G401 (cell line): ENCODE measurements around the gene SH2D3C. TPM values are rescaled to one million over a fixed set of nuclear protein-coding genes. Genes with fewer than 3 reads are reported as not detected.

Experiments
- DNase-seq: peaks from one replicate; pipeline ENCODE4 v3.0.0-alpha.2; 2015; ENCODE audit warnings: low spot score
- in situ Hi-C: cut with HindIII; loops from 2 replicates; pipeline ENCODE4 v1.10.0; 2016; ENCODE audit warnings: low sequenced_read_pairs, mixed read lengths
- total RNA-seq: library from RNA; depleted of rRNA; stranded (reverse); fragments of >200 nt; shearing (Covaris generic); gene quantifications from 2 replicates; pipeline ENCODE4 v1.2.3, GENCODE V29; 2014

The SH2D3C gene
- total RNA-seq, 1 experiment from 2014 or later: 6.5 TPM

DNA sequence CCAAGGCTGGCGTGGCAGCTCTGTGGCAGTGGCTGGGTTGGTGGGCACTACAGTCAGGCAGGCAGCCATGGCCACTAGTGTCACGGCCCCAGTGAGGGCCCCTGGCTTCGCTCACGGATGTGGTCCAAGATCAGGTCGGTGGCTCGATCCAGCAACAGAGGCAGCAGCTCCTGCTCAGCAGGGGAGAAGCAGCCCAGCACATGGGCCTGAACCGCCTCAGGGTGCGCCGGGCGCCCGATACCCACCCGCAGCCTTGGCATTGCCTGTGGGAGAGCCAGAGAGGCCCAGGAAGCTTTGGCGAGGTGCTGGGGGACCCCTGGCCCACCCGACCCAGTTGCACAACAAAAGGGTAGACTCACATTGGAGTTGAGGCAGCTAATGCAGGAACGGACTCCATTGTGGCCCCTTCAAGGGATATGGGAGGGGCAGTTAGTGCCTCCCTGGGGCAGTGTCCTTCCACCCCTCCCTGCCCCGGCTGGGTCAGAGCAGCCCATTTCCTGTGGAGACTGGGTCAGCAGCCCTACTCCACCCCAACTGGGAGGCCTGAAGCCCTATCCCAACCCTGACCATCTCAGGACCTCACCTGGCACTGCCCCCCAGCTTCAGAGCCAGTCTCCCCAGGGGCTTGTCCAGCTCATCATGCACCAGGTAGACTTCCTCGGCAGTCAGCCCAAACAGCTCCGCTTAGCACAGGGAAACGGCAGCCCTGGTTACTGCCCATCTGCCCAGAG is 64.3 kb downstream of the SH2D3C start:
- in situ Hi-C loops: no loop called here
- no peak for DNase-seq

DNA sequence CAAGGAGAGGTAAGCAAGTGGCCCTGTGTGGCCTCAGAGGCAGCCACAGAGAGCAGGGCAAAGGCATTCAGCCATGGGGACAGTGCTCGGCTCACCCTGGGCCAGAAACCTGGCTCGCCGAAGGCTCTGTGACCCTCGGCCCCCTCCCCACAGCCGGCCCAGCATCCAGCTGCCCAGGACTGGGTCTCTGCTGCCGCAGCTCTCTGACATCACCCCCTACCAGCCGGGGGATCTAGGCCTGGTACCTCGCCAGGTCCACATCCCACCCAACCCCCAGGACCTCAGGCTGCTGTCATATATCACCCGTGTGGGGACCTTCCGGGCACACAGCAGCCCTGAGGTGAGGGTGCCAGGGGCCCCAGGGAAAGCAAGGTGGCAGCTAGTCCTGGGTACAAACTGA is 65.6 kb downstream of the SH2D3C start:
- in situ Hi-C loops: no loop called here
- no peak for DNase-seq

DNA sequence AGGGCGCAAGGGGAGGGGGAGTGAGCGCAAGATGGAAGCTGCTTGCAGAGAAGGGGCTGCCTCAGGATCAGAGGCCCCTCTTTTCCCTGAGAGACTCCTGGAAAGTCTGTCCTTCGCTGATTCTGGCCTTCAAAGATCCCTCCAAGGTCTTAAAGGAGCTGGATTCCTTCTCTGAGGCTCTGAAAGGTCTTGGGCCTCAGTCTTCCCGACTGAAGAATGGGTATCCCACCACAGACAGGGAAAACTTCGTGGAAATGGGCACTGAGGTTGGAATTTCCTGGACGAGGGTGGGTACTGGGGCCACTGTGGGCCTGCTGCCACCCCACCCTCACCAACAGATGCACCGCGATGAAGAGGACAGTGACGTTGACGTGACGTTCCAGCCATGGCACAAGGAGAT is 66.1 kb downstream of the SH2D3C start:
- in situ Hi-C loops: no loop called here

DNA sequence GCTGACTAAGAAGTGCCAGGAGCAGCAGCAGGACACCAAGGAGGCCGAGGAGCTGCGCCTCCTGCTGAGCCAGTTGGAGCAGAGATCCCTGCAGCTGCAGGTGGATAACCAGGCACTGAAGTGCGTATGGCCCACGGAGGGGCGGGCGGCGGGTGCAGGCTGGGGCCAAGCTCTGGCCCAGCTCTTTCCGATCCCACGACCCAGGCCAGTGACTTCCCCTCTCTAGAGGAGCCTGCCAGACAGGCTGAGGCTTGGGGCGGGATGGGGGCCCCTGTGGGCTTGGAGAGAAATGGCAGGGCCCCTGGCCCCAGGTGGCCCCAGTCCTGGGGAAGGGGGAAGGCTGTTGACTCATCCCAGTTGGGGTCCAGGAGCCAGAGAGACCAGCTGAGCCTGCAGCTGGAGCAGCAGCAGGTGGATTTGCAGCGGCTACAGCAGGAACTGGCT is 66.6 kb downstream of the SH2D3C start:
- DNase-seq: no peak
- in situ Hi-C loops: no loop called here

More for the DNA sequence above, 66.1 kb downstream of the SH2D3C start:
- no peak for DNase-seq

DNA sequence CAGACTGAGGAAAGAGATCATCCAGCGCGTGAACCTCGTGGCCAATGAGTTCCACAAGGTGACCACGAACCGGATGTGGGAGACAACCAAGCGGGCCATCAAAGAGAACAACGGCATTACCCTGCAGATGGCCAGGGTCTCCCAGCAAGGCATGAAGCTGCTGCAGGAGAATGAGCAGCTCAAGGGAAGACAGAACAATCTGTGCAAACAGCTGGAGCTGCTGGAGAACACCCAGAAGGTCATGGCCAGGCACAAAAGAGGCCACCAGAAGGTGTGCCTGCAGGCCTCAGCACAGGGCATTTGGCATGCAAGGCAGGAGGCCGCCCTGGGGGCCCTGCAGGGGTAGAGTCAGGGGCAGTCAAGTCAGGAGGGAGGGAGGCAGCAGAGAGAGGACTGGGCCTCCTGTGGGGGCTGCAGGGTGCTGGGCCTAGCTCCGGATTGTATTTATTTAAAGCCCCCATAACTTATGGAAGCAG is 67.2 kb downstream of the SH2D3C start:
- in situ Hi-C loops: no loop called here
- no peak for DNase-seq

DNA sequence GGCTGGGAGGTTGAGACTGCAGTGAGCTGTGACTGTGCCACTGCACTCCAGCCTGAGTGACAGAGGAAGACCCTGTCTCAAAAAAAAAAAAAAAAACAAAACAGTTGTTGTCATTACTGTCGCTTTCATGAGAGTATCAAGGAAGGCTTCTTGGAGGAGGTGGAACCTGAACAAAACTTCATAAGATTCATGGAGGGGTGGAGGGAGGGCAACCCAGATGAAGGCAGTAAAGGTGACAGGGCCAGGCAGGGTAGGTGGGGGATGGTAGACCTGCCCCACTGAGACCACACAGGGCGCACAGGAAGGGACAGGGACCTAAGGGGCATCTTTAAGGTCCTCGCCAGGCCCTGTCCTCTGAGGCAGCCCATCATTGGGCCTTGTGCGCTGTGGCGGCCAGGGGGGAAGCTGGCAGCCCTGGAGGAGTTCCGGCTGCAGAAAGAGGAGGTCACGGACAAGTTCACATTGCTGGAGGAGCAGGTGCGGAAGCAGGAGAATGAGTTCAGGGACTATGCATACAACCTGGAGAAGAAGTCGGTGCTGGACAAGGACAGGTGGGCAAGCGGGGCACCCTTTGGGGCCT is 68.2 kb downstream of the SH2D3C start:
- in situ Hi-C loops: no loop called here
- no peak for DNase-seq

DNA sequence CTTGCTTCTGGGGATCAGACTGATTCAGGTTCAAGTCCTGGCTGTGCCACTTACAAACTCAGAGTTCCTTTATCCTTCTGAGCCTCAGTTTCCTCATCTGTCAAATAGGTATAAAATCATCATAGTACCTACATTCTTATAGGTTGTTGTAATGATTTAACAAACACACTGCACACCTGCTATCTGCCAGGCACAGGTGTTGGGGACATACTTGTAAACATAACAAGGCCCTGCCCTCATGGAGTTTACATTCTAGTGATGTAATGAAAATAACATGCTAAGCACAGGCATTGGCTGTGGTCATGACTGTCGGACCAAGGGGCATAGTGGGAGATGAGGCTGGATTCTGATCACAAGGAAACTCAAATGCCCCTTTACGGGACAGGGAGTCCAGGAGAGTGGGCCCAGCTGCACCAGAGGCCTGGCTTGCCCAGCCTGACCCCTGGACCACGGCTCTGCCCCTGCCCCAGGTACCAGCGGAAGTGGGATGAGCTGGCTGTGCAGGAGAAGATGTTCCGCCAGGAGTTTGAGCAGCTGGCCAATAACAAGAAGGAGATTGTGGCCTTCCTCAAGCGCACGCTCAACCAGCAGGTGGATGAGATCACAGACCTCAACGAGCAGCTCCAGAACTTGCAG is 69.4 kb downstream of the SH2D3C start:
- in situ Hi-C loops: no loop called here
- DNase-seq: no peak

DNA sequence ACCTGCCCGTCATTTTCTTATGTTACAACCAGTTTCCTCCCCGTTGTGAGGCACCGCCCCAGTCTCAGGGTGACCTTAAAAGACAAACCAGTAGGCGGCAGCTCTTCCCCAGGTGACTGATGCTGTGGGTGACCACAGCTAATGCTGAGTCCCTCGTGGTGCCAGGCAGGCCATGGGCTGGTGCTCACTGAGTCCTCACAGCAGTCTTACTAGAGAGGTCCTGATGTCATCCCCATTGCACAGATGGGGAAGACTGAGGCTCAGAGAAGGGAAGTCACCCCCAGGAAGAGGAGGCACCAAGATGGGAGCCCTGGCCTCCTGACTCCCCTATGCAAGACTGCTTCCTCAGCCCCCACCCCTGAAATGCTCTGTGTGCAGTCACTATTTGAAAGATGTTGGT is 70.7 kb downstream of the SH2D3C start:
- in situ Hi-C loops: no loop called here
- no peak for DNase-seq

DNA sequence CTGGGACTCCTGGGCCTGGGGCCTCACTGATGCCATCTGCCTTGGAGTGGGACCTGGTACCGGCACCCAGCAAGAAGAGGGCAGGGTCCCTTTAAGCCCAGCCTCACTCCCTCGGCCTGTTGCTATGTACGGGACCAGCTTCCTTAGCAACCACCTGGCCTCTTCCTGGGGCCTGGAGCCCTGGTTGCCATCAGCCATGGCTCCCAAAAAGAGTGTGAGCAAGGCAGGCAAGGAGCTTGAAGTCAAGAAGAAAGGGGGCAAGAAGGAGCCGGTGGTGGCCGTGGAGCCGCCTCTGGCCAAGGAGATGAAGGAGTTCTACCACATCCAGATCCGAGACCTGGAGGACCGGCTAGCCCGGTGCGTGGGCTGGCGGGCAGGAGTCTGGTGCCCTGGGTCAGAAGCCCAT is 71.6 kb downstream of the SH2D3C start, which contains the start of gene CFAP157:
Gene CFAP157 (plus strand): TSS at position 153 of the 406 bp plus-strand sequence. CDS start 44 bp downstream, at position 197.
- in situ Hi-C loops: no loop called here
- DNase-seq: no peak

DNA sequence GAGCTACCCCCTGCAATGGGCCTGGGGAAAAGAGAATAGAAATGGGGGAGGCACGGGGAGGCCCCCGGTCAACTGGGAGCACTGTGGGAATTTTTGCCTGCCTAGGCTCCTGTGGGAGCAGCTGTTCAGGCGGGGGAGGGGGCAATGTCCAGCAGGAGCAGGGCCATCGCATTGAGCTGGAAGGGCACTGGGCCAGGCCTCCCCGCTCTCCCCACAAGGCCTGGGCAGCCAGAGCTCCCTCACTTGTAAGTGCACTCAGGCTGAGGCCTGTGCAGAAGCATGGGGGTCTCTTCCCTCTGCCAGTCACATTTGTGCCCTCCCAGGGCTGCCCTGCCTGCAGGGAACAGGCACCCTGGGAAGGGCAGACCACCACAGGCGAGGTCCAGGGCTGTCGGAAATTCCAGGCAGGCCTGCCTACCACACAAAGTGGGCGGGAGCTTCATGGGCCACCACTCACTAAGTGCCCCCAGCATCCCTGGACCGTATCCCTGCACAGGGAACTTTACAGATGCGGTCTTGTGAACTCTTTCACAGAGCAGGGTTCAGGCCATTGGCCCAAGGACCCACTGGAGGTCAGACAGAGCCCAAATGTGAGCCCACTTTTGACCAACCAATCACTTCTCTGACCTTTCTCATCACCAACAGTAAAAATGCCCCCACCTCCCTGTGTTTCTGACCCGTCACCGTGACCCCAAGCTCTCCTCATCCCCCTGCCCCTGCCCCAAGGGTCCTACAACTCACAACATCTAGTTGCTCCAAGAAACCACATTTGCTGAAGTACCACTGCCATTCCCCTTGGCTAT is 72.7 kb downstream of the SH2D3C start:
- DNase-seq: no peak
- in situ Hi-C loops: no loop called here

DNA sequence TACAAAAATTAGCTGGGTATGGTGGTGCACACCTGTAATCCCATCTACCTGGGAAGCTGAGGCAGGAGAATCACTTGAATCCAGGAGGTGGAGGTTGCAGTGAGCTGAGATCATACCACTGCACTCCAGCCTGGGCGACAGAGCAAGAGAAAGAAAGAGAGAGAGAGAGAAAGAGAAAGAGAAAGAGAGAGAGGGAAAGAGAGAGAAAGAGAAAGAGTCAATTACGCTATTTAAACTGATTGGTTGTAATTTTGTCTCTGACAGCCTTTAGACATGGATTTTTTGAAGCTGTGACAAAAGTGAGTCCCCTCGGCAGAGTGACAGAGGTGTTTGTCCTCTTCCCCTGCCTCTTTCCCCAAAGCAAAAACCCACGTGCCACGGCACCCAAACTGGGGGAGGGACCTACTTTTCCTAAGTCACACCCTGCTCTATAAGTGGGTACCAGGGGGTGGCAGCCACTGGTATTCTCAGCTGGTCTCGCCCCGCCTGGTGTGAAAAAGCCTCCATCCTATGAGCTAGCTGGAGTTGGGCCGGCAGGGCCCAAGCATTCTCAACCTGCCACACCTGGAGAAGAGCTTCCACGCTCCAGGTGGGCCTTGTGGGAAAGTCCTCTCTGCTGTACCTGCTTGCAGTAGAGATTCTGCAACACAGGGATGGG is 75.0 kb downstream of the SH2D3C start:
- DNase-seq: no peak
- in situ Hi-C loops: no loop called here

DNA sequence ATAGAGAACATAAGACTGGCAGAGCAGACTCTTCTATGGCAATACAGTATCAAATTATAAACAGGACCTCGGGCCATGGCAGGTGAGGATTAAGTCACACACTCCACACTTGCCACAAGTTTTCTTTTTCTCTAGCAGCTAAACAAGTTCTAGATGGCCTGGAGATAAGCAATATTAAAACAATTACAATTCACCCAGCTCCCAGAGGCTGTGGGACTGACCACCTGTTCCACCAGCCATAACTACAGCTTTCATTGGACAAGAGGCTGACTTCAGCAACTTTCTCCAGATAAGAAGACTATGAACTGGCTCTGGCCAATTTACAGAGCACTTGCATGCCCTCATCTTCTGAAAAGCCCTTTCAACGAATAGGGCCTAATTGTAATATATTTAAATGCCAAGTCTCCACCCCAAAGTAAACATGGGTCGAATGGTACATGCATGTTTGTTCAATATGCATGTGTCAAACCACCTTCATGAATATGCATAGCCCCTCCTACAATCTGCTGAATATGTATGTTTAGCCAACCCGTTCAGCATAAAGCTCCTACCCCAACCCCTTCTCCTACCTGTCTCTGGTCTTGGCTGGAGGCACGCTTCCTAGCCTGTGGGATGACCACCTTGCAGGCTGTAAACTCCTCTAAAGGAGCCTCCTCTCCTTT is 77.7 kb downstream of the SH2D3C start:
- no peak for DNase-seq
- in situ Hi-C loops: no loop called here

DNA sequence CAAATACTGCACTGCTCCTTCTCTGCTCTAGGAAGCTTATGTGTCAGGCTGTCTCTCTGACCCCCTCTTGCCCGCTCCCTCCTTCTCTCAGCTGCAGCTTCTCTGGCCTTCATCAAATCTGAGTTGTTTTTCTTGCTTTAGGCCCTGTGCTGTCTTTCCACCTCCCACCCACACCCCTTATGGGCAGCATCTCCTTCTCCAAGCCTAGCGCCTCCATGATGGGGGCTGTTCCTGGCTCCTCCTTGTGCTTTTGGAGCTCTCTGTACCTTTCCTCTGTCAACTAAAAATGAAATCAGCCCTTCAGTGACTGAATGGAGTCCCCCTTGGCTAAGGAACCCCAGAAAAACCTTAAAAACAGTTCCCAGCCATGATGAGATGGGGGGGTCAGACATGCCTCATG is 78.3 kb downstream of the SH2D3C start:
- in situ Hi-C loops: no loop called here
- DNase-seq: no peak

DNA sequence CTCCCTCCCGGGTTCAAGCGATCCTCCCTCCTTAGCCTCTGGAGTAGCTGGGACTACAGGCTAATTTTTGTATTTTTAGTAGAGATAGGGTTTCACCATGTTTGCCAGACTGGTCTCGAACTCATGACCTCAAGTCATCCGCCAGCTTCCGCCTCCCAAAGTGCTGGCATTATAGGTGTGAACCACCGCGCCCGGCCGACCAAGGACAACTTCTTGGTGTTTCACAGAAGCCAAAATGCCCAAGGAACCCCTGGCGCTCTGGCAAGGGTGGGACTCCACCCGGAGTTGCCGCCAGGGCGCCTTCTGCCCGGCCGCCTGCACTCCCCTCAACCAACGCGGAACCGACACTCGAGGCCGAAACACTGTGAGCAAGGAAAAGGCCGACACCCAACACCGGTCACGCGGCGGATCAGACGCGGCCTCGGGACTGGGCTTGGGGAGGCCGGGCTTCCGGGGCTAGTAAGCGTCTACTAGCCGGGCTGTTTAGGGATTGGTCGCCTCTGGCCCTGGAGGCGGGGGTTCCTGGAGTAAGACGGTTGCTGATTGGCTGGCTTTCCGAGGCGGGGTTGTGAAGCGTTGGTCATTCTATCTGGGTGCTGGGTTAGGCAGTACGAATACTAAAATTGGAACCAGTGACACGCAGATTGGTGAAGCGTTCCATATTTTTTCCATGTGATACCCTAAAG is 79.3 kb downstream of the SH2D3C start:
- DNase-seq: peak; percentile 99
- in situ Hi-C loops: no loop called here

DNA sequence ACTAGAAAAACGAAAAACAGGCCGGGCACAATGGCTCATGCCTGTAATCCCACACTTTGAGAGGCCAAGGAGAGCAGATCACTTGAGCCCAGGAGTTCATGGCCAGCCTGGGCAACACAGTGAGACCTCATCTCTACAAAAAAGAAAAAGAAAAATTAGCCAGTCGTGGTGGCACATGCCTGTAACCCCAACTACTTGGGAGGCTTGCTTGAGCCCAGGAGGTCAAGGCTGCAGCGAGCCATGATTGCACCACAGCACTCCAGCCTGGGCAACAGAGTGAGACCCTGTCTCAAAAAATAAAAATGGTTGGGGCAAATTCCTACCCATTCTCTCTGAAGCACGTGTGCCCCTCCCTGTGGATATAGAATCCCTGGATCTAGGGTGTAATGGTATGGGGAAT is 80.1 kb downstream of the SH2D3C start:
- DNase-seq: no peak
- in situ Hi-C loops: no loop called here

DNA sequence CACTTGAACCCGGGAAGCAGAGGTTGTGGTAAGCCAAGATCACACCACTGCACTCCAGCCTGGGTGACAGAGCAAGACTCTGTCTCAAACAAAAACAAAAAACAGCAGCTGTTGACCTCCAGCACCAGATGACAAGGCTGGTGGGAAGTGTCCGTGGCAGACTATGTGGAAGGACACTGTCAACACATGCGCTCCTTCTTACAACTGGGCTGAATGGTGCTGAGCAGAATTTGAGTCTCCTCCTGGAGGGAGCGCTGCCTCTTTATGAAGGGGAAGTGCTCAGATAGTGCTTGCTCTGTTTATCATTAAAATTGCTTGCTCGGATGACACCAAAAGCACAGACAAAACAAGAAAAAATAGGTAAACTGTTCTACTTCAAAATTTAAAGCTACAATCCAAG is 80.9 kb downstream of the SH2D3C start:
- no peak for DNase-seq
- in situ Hi-C loops: no loop called here

DNA sequence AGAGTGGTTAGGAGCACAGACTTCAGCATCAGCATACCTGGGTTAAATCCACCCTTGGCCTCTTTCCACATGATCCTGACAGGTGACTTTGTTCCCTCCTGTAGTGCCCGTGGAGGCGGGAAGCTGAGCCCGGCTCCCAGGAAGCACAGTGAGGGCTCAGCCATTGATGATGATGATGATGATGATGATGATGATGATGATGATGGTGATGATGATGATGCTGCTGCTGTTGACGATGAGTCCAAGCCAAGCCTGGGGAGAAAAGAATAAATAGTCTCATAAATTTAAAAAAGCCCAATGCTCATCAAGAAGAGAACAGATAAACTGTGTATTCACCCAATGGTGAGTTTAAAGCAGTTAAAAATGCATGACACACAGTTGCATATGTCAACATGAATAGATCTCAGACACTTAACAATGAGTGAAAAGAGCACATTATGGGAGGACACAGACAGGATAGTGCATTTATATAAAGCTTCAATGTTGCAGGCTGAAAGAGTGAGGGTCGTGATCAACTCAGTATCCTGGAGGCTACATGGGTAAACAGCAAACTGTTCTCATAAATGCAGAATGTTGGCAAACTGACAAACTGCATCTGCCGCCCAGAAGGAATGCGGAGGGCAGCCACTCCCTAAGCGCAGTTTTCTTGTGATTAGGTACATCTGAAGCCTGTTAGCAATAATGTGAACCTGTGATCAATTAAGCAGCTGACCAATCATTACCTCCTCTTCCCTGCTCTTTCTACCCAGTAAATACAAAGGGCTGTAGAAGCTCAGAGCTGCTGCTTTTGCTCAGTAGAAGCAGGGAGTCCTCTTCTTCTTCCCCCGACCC is 83.4 kb downstream of the SH2D3C start:
- DNase-seq: peak; percentile 26
- in situ Hi-C loops: no loop called here
